Activated CD8-positive, alpha-beta T cell treated with anti-CD3 and anti-CD28 coated beads for 36 hours (primary cell): Measurements from ENCODE around the gene GPRC5A. TPM values are rescaled to one million over a fixed set of nuclear protein-coding genes. Genes with fewer than 3 reads are reported as not detected.

ENCODE experiments used
- ATAC-seq: fragments of 200-7000 bp; cut with Tn5 transposase; one replicate; pipeline ENCODE4 v1.10.0; 2021; ENCODE audit warnings: mild to moderate bottlenecking, moderate library complexity
- CTCF ChIA-PET: fragments of 350-600 bp; sonication (Branson Sonifier 250); formaldehyde crosslinking; loops from one replicate; lab custom pipeline; 2021; ENCODE audit warnings: antibody characterized with exemption; lab: Charles Lee
- POLR2A ChIA-PET: fragments of 350-600 bp; sonication (Branson Sonifier 250); formaldehyde crosslinking; loops from one replicate; lab custom pipeline; 2021; ENCODE audit warnings: antibody characterized with exemption; lab: Charles Lee
- DNase-seq: peaks from one replicate; pipeline ENCODE4 v3.0.0-alpha.2; 2020
- H3K27ac Mint-ChIP-seq: one replicate; pipeline ENCODE4 v1.8.0; 2021; ENCODE audit warnings: mild to moderate bottlenecking, mixed read lengths
- H3K27me3 Mint-ChIP-seq: one replicate; pipeline ENCODE4 v1.8.0; 2021; ENCODE audit warnings: mixed read lengths
- H3K36me3 Mint-ChIP-seq: one replicate; pipeline ENCODE4 v1.8.0; 2021; ENCODE audit warnings: low read depth, mixed read lengths
- H3K4me1 Mint-ChIP-seq: one replicate; pipeline ENCODE4 v1.8.0; 2021; ENCODE audit warnings: low read depth, mixed read lengths
- H3K4me3 Mint-ChIP-seq: one replicate; pipeline ENCODE4 v1.8.0; 2021; ENCODE audit warnings: mild to moderate bottlenecking, moderate library complexity, mixed read lengths
- H3K9me3 Mint-ChIP-seq: one replicate; pipeline ENCODE4 v1.8.0; 2021; ENCODE audit warnings: mixed read lengths
- intact Hi-C: fragments of 100-400 bp; cut with micrococcal nuclease; formaldehyde crosslinking; loops from one replicate; pipeline ENCODE4 v1.10.0; 2022
- total RNA-seq, 2 experiments: library from RNA; stranded (reverse); gene quantifications; one replicate each; pipeline ENCODE4 v1.2.3, GENCODE V29; 2021
- TF ChIP-seq, protein P1 (sequence below): fragments of 200-600 bp; IDR thresholded peaks from one replicate; pipeline ENCODE4 v1.8.0; 2022; ENCODE audit warnings: antibody characterized with exemption, mild to moderate bottlenecking

GPRC5A gene
- total RNA-seq, 2 experiments from 2014 or later = 0.11 TPM; not detected in 1

DNA sequence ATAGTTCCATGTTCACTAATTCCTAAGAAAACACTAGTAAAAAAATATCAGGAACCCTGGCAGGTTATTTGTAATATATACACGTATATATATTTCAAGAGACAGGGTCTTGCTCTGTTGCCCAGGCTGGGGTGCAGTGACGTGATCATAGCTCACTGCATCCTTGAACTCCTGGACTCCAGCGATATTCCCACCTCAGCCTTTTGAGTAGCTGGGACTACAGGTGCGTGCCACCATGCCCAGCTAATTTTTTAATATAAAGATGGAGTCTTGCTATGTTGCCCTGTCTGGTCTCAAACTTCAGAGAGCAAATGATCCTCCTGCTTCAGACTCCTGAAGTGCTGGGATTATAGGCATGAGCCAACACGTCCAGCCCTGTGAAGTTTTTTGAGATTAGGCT, 16.2 kb downstream of the GPRC5A start:
- Mint-ChIP-seq H3K36me3 (no peaks in the 10 kb centered on the region), H3K9me3 (no peaks in the 10 kb centered on the region), H3K4me3 (no peak overlapping the region), H3K27me3 (no peaks in the 10 kb centered on the region), H3K4me1 (peaks cover 16% of the 10 kb centered on the region), H3K27ac (no peak overlapping the region)
- ATAC-seq (no peak), DNase-seq (no peak)
- TF ChIP-seq, protein P1, sequence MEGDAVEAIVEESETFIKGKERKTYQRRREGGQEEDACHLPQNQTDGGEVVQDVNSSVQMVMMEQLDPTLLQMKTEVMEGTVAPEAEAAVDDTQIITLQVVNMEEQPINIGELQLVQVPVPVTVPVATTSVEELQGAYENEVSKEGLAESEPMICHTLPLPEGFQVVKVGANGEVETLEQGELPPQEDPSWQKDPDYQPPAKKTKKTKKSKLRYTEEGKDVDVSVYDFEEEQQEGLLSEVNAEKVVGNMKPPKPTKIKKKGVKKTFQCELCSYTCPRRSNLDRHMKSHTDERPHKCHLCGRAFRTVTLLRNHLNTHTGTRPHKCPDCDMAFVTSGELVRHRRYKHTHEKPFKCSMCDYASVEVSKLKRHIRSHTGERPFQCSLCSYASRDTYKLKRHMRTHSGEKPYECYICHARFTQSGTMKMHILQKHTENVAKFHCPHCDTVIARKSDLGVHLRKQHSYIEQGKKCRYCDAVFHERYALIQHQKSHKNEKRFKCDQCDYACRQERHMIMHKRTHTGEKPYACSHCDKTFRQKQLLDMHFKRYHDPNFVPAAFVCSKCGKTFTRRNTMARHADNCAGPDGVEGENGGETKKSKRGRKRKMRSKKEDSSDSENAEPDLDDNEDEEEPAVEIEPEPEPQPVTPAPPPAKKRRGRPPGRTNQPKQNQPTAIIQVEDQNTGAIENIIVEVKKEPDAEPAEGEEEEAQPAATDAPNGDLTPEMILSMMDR = no peak
- intact Hi-C loops = no loop called here
- CTCF ChIA-PET = interaction anchor here (1.4 to 2.0 kb wide), 4 partner anchors 9 to 120 kb away, joined by 3 to 9 read pairs (median 4); partner anchors contain the start of gene GPRC5A
- POLR2A ChIA-PET = no interaction called here

DNA sequence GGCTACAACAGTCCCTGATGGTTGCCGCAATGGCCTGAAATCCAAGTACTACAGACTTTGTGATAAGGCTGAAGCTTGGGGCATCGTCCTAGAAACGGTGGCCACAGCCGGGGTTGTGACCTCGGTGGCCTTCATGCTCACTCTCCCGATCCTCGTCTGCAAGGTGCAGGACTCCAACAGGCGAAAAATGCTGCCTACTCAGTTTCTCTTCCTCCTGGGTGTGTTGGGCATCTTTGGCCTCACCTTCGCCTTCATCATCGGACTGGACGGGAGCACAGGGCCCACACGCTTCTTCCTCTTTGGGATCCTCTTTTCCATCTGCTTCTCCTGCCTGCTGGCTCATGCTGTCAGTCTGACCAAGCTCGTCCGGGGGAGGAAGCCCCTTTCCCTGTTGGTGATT, 16.9 kb downstream of the GPRC5A start:
- Mint-ChIP-seq H3K36me3 (no peaks in the 10 kb centered on the region), H3K27me3 (no peaks in the 10 kb centered on the region), H3K9me3 (no peaks in the 10 kb centered on the region), H3K27ac (no peak overlapping the region), H3K4me3 (no peak overlapping the region), H3K4me1 (peaks cover 16% of the 10 kb centered on the region)
- intact Hi-C loops = no loop called here
- ChIA-PET CTCF (interaction anchor here (1.4 to 2.0 kb wide), 4 partner anchors 8 to 121 kb away, joined by 3 to 9 read pairs (median 4); partner anchors contain the start of gene GPRC5A), POLR2A (no interaction called here)
- ATAC-seq = no peak
- TF ChIP-seq, protein P1 = no peak
- no peak for DNase-seq

DNA sequence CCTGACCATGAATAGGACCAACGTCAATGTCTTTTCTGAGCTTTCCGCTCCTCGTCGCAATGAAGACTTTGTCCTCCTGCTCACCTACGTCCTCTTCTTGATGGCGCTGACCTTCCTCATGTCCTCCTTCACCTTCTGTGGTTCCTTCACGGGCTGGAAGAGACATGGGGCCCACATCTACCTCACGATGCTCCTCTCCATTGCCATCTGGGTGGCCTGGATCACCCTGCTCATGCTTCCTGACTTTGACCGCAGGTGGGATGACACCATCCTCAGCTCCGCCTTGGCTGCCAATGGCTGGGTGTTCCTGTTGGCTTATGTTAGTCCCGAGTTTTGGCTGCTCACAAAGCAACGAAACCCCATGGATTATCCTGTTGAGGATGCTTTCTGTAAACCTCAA, 17.3 kb downstream of the GPRC5A start:
- H3K4me1 Mint-ChIP-seq = peaks cover 16% of the 10 kb centered on the region
- DNase-seq (no peak), ATAC-seq (no peak)
- H3K27me3 Mint-ChIP-seq = no peaks in the 10 kb centered on the region
- intact Hi-C loops = no loop called here
- no peak overlapping the region for H3K27ac Mint-ChIP-seq
- H3K36me3 Mint-ChIP-seq = no peaks in the 10 kb centered on the region
- H3K4me3 Mint-ChIP-seq = no peak overlapping the region
- TF ChIP-seq, protein P1 = no peak
- ChIA-PET POLR2A (no interaction called here), CTCF (interaction anchor here (1.6 to 2.0 kb wide), 3 partner anchors 8 to 121 kb away, joined by 4 to 9 read pairs (median 5); no protein-coding TSS in a partner anchor)
- H3K9me3 Mint-ChIP-seq = no peaks in the 10 kb centered on the region

DNA sequence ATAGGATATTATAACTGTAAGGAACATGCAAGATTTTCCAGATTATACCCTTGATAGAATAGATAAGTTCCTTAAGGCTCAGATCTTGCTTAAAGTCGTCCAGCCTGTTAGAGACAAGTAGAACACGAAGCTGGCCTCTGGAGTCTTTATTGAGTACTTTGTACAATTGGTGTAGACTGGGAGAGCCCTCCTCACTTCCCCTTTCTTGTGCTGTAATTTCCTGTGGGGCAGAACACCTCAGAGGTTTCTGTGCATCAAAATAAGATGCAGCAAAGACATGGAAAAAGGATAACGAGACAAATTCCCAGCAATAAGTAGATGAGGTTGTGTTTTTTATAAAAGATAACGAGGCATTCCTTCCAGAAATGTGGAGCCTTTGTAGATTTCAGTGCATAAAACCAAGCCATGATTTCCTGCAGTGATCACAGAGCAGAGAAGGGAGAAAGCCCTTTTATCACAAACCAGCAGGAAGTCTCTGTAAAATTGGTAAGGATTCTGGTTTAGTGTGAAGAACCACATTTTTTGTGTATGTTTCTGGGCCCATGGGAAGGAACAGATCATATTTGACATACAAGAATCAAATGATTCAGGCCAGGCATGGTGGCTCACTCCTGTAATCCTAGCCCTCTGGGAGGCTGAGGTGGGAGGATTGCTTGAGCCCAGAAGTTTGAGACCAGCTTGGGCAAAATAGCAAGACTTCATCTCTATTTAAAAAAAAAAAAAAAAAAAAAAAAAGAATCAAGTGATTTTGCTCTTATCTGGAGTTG, 18.0 kb downstream of the GPRC5A start:
- ATAC-seq (no peak), DNase-seq (no peak)
- Mint-ChIP-seq H3K27me3 (no peaks in the 10 kb centered on the region), H3K36me3 (no peaks in the 10 kb centered on the region), H3K4me1 (peaks cover 16% of the 10 kb centered on the region), H3K9me3 (no peaks in the 10 kb centered on the region), H3K27ac (peak overlapping the region; percentile 6), H3K4me3 (no peak overlapping the region)
- ChIA-PET CTCF (interaction anchor here (1.1 to 2.0 kb wide), 3 partner anchors 120 to 303 kb away, joined by 4 to 5 read pairs (median 4); no protein-coding TSS in a partner anchor), POLR2A (no interaction called here)
- TF ChIP-seq, protein P1 = no peak
- intact Hi-C loops = no loop called here

DNA sequence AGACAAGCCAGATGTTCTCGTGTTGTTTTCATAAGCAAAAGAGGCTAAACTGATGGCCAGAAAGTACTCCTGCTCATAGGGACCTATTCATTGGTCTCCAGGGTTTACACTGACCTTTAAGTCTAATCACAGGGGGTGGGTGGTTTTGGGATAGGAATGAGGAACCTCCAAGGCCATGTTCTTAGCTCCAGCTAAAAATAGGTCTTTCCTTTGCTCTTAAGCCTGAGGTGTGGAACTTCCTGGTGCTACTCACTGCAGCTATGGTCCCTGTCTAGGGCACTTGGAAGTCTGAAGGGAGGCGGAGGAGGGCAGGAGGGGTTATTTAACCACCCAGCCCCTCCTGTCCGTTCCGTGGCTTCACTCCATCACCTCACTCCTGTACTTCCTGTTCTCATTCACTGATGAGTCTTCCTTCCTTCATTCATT, 18.6 kb downstream of the GPRC5A start:
- TF ChIP-seq, protein P1 = no peak
- intact Hi-C loops = no loop called here
- CTCF ChIA-PET = interaction anchor here (1.1 to 1.2 kb wide), 2 partner anchors 20 to 302 kb away, joined by 3 to 4 read pairs; no protein-coding TSS in a partner anchor

More for the DNA sequence above, 18.6 kb downstream of the GPRC5A start:
- Mint-ChIP-seq H3K9me3 (no peaks in the 10 kb centered on the region), H3K27ac (no peak overlapping the region), H3K36me3 (no peaks in the 10 kb centered on the region), H3K4me3 (no peak overlapping the region), H3K27me3 (no peaks in the 10 kb centered on the region), H3K4me1 (peaks cover 16% of the 10 kb centered on the region)
- DNase-seq = no peak
- POLR2A ChIA-PET = interaction anchor here (0.6 to 1.0 kb wide), 2 partner anchors 96 to 185 kb away, joined by 3 read pairs; no protein-coding TSS in a partner anchor
- ATAC-seq = no peak
